GM13977 (cell line): ENCODE measurements around the gene AFAP1L2.

Source experiments
- DNase-seq: peaks from one replicate; pipeline ENCODE4 v3.0.0; 2012; ENCODE audit warnings: low spot score
- in situ Hi-C: fragments of 300-500 bp; cut with MboI; formaldehyde crosslinking; loops from one replicate; pipeline ENCODE4 v1.12.0; 2022; ENCODE audit warnings: low sequenced_read_pairs, low pct_unique_long_range_greater_than_20kb, mixed read lengths, inconsistent platforms; ENCODE audit not compliant: unreplicated experiment
- TF ChIP-seq, protein P1 (sequence below): IDR thresholded peaks from 2 replicates; pipeline ENCODE4 v1.5.1; 2012; ENCODE audit warnings: mild to moderate bottlenecking, control low read depth; ENCODE audit not compliant: insufficient read depth; ENCODE audit errors: extremely low read depth, missing control alignments

Gene AFAP1L2

DNA sequence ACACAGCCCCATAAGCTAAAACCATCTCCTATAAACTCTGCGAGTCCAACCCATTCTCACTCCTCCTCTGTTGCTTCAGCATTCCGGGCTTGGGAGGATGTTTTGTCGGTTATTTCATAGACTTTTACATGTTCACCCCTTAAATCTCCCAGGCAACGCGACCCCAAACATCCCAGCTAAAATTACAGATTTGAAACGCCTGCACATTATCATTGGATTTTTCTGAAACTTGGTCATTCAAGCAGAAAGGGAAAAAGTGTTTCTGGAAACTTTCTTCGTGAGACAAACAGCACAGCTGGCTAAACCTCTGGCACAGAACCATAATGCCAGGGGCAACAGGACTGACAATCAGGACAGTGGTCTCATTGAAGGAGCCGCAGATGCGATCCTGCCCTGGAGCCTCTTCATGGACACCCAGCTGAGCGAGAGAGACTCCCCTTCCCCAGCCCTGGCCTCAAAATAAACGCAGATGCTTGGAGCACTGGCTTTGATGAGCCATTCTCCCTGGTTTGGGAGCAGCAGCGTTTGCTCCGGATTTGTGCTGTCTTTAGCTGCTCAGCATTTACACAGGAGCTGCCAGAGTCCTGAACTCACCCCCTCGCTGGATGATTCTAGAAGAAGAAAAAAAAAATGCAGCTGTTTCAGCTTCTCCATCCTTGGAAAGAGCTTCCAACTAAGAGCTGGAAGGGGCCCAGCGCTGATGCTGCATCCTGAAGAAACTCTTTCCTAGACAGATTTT is 30.1 kb downstream of the AFAP1L2 start:
- TF ChIP-seq, protein P1, sequence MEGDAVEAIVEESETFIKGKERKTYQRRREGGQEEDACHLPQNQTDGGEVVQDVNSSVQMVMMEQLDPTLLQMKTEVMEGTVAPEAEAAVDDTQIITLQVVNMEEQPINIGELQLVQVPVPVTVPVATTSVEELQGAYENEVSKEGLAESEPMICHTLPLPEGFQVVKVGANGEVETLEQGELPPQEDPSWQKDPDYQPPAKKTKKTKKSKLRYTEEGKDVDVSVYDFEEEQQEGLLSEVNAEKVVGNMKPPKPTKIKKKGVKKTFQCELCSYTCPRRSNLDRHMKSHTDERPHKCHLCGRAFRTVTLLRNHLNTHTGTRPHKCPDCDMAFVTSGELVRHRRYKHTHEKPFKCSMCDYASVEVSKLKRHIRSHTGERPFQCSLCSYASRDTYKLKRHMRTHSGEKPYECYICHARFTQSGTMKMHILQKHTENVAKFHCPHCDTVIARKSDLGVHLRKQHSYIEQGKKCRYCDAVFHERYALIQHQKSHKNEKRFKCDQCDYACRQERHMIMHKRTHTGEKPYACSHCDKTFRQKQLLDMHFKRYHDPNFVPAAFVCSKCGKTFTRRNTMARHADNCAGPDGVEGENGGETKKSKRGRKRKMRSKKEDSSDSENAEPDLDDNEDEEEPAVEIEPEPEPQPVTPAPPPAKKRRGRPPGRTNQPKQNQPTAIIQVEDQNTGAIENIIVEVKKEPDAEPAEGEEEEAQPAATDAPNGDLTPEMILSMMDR = no peak
- DNase-seq = no peak
- in situ Hi-C loops = no loop called here

DNA sequence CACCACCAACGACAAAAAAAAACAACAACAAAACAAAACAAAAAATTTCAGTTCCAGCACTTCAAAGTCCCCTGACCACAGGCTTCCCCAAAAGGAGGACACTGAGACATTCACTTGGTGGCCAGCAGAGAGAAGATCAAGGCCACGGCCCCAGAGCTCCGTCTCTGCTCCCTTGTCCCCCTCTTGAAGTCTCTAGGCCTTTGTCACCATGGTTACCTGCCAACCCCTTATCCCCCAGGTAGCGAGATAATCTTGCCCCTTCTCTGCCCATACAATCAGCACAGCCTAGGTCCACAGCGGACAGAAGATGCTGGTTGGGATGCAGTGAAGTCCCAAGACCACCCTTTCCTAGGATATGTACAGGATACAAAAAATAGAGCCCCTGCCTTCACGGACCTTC is 30.7 kb downstream of the AFAP1L2 start:
- in situ Hi-C loops = no loop called here
- DNase-seq = no peak
- TF ChIP-seq, protein P1 = no peak

DNA sequence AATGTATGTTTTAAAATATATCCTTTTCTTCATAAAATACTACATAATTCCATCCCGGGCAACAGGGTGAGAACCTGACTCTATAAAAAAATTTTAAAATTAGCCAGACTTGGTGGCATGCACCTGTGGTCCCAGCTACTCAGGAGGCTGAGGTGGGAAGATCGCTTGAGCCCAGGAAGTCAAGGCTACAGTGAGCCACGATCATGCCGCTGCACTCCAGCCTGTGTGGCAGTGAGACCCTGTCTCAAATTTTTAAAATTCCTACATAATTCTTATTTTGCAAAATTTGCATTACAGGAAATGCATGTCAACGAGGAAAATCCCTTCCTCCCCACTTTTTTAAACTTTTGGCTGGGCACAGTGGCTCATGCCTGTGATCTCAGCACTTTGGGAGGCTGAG is 31.3 kb downstream of the AFAP1L2 start:
- TF ChIP-seq, protein P1 = no peak
- in situ Hi-C loops = no loop called here
- no peak for DNase-seq

DNA sequence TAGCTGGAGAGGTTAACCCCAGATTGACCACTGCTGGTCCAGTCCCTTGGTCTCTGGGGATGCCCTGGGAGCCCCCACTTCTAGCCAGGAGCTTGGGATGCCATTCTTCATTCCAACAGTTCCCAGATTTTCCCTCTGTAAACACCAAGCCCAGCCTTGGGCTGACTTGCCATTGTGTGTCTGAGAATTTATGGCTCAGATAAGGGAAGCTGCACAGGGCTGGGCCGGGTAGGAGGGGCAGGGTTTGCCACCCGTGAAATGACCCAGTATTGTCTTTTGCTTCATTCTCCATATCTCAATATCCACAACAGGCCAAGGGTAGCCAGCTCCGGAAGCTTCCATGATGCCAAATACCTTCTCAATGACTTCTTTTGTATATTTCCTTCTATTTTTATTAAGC is 32.1 kb downstream of the AFAP1L2 start:
- TF ChIP-seq, protein P1 = no peak
- in situ Hi-C loops = no loop called here
- DNase-seq = no peak

DNA sequence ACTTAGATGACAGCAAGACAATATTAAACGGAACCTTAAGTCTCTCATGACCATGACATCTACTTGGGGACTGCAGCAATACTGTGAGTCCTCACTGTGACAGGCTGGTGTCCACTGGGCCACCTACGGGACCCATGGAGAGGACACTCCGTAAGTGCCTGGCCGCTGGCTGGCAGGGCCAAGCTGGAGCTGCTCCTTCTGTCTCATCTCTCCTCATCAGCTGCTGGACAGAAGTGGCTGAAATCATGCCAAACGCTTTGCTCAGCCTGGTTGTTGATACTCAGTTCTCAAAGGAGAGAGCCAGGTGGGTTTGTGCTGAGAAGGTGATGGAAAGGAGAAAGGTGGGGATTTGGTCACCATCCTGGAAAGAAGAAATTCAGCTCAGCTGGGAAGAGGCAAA is 33.3 kb downstream of the AFAP1L2 start:
- no peak for DNase-seq
- in situ Hi-C loops = no loop called here
- TF ChIP-seq, protein P1 = no peak

DNA sequence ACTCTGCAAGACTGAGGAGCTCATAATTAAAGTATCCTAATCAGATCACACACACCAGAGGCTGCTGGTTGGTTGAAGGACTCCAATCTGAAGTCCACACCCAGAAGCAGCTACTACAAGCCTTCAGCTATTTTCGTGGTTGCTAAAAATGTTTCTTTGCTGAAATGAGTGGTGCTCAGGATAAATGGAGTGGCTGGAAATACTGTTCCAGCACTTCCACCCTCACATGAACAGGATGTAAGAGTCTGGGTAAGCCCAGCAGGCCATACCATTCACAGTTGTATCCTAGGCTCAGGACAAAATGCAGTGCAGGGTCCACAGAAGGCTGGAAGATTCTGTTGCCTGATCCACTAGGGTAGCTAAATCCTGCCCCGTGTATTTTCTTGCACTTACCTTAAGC is 34.1 kb downstream of the AFAP1L2 start:
- TF ChIP-seq, protein P1 = no peak
- in situ Hi-C loops = no loop called here
- DNase-seq = no peak

DNA sequence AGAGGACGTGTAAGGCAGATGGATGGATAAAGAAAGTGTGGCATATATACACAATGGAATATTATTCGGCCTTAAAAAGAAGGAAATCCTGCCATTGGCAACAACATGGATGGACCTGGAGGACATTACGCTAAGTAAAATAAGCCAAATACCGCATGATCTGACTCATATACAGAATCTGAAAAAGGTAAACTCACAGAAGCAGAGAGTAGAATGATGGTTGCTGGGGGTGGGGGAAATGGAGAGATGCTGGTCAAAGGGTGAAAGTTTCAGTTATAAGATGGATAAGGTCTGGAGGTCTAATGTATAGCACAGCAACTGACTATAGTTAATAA is 36.3 kb downstream of the AFAP1L2 start:
- in situ Hi-C loops = no loop called here
- TF ChIP-seq, protein P1 = no peak
- DNase-seq = no peak
